GM12892 (cell line): ENCODE results near the gene VGLL4.

Source experiments
- POLR2A ChIP-seq: IDR thresholded peaks from 2 replicates; pipeline ENCODE4 v1.6.1; 2011; ENCODE audit warnings: low read depth, low read length, control low read depth
- POLR2AphosphoS5 ChIP-seq: IDR thresholded peaks from 2 replicates; pipeline ENCODE4 v1.6.1; 2011; ENCODE audit warnings: low read depth, low read length, control low read depth
- TAF1 ChIP-seq: IDR thresholded peaks from 2 replicates; pipeline ENCODE4 v1.6.1; 2011; ENCODE audit warnings: low read depth, mild to moderate bottlenecking, control low read depth, low read length, borderline replicate concordance

DNA sequence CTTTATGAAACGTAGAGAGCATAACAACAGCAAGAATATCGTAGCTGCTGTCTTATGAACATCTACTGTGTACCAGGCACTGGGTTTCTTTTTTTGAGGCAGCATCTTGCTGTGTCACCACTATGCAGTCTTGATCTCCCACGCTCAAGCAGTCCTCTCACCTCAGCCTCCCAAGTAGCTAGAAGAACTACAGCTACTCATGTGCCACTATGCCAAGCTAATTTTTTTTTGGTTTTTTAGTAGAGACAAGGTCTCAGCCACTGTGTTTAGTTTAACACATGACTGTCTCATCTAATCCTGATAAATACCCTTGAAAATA, 129.9 kb downstream of the VGLL4 start:
- no peak for TF ChIP-seq TAF1
- no peak for TF ChIP-seq POLR2A
- TF ChIP-seq POLR2AphosphoS5: no peak
